ENCODE results near the gene ANKRD36C.
"Not testable (repeated sequence)": the region's sequence is repeated elsewhere in the genome, so short reads cannot be mapped to it uniquely, and the experiment has no call there.

Gene ANKRD36C

DNA sequence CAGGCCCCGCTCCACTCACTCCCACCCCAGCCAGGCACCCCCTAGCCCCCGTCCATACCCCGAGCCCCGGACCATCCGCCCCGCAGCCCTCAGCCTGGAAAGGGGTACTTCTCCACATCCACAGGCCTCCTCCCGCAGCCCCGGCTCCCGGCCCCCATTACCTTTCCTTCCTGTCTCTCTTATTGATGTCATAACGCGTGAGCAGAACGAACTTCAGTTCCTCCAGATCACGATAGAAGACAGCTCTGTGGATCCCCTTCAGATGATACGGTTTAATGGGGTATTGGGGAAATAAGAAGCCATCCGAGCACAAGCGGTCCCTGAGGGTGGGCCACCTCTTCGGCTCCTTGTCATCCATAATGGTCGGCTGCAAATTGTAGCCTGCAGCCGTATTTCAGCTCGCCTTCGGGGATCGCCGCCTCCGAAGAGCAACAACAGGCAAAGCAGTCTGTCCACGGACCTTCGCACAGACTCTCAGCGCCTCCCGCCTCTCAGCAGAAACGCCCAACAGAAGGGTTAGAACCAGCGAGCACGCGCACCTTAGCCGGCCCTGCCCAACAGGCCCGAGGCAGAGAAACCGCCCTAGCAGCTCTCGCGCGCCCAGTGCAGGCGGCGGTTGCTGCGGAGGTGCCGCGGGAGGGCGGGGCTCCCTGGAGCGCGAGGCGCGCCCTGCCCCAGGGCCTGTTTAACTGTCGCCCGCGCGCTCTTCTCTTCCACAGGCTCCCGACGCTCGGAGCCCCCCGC lies at the start of gene ANKRD36C:
Gene ANKRD36C, minus strand, starts transcription at position 474 of the 744 bp plus-strand sequence. Its CDS starts 116 bp downstream, at position 358.
- DNase-seq = peak; percentile 16

DNA sequence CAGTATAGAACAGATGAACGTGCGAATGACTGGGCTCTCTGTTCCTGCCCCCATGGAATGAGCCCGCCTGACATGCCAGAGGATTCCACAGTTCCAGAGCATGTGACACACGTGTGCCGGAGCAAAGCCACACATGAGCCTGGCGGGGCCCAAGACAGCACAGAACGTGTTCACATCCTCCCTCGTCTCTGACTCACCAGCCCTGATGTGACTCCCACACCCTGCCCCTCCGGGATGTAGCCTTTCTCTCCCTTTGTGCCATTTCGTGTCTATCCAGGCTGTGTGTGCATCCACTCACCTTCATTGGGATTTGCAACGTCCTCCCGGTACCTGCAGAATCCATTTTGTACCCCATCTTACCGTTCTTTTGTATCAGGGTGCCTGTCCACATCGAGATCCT lies 43.9 kb upstream of the ANKRD36C start:
- DNase-seq = not testable (repeated sequence)

- not testable (repeated sequence) for DNase-seq
These were observed 43.2 kb upstream of the ANKRD36C start, which contains the start of gene GPAT2 for GRCh38 chr2:96034792-96035191. Gene GPAT2 (minus strand): TSS chr2:96034916. CDS start chr2:96032359, 2,557 bp downstream.

- not testable (repeated sequence) for DNase-seq
These were observed 42.4 kb upstream of the ANKRD36C start for GRCh38 chr2:96033997-96034396.

DNA sequence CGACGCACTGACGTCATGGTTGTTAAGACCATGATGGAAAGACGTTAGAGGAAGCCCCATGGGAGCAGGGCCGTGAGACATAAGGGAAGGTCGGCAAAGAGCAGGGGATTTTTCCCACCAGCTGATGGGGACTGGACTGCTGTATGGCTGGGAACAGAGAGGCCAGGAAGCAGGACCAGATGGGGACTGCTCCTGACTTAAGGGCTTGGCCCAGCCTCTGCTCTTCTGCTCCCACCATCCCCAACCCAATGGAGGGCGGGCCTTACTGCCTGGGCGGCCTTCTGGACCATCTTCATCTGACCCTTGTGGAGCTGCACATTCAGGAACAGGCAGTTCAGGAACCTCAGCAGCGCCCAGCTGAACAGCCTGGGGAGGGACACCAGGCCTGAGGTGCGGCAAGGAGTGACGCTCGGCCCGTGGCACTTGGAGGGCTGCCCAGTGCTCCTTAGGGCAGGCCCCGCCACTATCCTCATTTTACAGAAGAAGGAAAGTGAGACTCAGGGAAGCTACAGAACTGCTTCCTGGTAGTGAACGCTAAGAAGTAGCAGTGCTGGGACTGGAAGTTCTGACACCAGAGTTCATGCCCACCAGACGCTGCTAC lies 36.2 kb upstream of the ANKRD36C start:
- DNase-seq = not testable (repeated sequence)

DNA sequence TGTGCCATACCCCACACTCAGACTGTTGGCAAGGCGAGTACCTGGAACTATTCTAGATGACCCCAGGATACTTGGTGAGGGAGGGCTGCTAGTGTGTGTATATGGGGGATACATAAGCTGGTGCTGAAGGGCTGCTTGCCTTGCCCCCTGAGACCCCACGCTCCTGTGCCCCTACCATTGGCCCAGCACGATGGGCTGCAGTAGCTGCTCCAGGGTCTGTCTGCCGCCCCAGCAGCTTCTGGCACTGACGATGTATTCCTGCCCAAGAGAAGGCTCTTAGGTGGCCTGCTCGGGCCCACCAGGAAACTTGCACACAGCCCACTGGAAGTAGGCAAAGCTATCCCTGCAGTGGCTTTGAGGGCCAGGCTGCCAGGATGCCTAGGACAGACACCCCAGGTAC lies 34.1 kb upstream of the ANKRD36C start:
- not testable (repeated sequence) for DNase-seq

- no peak for DNase-seq
These were observed 33.5 kb upstream of the ANKRD36C start for GRCh38 chr2:96025194-96025492.

DNA sequence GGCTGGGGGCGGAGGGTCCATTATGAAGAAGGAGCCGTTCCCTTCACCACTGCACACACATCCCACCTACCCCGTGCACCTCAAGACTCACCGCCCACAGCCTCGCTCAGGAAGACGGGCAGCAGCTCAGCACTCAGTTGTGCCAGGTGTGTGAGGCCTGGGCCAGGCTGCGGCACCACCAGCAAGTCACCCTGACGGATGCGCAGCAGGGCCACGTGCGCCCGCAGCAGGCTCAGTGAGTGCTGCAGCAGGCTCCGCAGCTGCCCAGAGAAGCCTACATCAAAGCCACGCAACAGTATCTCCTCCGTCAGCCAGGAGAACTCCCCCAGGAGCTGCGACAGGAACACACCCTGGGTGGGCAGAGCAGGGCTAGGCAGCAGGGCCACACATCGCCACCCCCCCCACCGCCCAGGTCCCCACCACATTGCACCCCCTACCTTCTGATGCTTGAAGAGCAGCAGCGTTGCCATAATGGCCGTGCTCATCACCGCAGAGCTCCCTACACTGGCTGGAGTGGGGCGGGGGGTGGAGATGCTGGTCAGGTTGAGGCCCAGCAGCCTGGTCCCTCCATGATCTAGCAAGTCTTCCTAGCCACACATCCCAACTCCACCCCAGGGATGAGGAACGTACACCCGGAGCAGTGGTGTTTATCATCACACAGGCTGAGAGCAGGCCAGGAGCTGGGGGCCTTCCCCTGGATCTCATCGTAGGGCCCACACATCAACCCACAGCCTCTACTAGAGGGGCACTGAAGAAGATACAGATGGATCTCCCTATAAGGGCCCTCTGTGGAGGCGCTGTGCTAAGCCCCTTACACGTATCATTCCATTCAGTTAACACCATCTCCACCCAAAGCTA lies 32.9 kb upstream of the ANKRD36C start:
- DNase-seq = no peak

DNA sequence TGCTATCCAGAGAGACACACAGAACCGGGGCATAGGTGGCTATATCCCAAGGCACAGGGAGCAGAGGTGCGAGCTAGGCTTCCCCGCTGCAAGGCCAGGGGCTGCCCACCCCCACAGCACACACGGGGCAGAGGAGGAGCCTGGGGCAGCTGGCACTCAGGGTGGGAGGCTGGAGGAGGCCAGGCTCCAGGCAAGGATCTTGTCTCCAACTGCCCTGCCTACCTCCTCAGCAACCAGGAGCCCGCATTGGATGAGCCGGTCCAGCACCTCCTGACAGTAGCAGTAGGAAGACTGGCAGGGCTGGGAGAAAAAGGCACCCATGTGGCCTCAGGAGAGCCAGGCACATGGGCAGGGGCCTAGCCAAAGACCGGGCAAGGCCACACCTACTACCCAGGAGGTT lies 32.1 kb upstream of the ANKRD36C start:
- not testable (repeated sequence) for DNase-seq

DNA sequence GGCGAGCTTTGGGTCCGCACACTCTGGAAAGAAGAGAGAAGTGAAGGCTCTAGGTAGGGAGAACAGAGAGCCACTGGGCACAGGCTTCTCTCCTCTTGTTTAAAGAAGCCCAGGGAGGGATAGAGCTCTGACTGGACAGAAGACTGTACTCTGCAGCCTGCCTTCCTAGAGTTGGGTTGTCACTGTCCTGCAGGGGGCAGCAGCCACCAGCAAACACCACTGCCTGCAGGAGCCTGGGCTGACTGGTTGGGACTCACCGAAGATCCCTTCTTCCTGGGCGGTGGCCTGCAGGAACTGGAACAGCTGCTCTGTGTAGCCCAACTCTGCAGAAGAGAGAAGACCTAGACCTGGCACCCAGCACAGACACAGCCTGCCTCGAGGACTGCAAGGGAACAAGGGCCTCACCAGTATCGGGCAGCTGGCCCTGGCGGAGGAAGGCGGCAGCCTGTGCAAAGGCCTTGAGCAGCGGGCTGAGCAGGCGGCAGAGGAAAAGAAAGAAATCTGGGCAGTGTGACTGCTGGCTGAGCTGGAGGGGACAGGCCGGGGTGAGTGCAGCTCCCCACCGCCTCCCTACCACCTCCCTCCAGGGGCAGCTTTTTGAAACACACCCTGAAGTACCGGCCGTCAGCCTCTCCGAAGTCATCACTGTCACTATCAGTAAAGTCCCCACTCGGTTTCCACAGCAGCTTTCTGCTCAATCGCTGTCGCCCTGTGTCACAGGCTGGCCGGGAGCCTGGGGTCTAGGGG lies 31.2 kb upstream of the ANKRD36C start:
- DNase-seq = peak; percentile 67

- not testable (repeated sequence) for DNase-seq
These were observed 30.5 kb upstream of the ANKRD36C start for GRCh38 chr2:96022126-96022525.

- DNase-seq = not testable (repeated sequence)
These were observed 29.5 kb upstream of the ANKRD36C start for GRCh38 chr2:96021142-96021541.

GRCh38 chr2:96019909-96020590 lies 28.4 kb upstream of the ANKRD36C start:
- DNase-seq = not testable (repeated sequence)

DNA sequence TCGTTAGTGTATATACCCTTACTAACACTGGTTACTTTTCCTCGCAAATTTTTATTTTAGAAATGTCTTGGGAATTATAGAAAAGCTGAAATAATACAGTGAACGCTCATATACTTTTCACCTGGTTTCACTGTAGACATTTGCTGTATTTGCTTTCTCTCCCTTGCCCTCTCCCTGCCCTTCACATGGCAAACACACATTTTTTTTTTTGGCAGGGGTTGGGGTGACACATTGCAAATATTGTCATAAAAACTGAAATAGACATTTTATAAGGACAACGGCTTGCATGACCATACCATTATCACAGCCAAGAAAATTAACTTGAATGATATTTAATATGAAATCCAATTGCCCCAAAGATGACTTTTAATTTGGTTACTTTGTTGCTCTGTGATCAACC lies 24.7 kb upstream of the ANKRD36C start:
- not testable (repeated sequence) for DNase-seq

DNA sequence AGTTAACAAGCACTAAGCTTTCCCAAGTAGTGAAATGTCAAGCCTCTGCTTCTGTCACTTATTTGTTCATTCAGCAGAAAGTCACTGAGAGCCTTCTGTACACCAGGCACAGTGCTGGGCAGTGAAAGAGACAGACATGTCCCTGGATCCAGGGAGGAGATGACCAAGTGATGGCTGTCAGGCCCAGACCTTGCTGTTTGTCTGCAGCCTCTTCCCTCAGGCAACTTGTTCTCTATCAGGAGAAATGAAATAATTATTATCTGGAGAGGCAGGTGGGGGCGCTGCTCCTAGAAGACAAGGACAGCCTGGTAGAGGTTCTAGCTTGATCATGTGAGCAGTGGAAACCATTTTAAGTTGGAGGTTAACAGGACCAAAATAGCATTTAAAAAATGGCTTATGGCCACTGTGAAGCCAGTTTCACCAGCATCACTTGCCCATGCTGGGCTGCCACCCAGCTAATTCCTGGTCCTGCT lies 21.2 kb upstream of the ANKRD36C start:
- DNase-seq = not testable (repeated sequence)

GRCh38 chr2:96012086-96012791 lies 20.6 kb upstream of the ANKRD36C start:
- not testable (repeated sequence) for DNase-seq

- DNase-seq = peak; percentile 18
These were observed 19.5 kb upstream of the ANKRD36C start for GRCh38 chr2:96011129-96011455.

DNA sequence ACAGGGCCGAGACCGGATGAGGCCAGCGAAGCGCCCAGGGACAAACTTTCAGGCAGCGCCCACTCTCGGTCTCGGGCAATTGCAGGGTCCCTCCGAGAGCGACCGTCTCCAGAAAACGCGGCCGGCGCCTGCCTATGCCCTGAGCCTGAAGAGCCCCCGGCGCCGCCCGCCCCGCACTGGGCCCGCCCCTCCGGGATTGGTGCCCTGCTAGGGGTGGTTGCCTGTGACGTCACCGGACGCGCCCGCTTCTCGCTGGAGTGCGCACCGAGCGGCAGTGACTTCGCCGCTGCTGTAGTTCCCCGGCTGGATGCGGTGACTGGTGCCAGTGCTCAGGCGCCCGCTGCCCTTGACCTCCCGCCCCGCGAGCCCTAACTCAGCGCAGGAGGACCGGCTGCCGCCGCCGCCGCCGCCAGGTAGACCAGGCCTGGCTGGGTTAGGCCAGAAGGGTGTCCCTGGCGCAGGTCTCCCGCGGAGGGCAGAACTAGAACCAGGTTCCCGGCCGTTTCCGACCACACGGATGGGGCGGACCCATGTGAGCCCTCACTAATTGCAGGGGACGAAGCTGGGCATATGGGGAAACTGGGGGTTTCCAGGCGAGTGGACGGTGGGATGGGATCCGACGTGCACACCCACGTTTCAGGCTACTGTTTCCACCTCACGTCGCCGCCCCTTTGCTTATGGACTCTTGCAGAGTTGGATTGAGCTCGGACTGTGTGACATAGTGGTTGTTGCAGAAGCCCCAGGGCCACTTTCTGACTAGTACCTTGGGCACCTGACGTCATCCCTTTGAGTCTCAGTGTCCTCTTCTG lies 18.9 kb upstream of the ANKRD36C start:
- peak; percentile 84 for DNase-seq

- DNase-seq = not testable (repeated sequence)
These were observed 18.2 kb upstream of the ANKRD36C start for GRCh38 chr2:96009833-96010232.

- DNase-seq = not testable (repeated sequence)
These were observed 16.4 kb upstream of the ANKRD36C start for GRCh38 chr2:96008051-96008450.

Measured in fibroblast of upper back skin (primary cell).